Heart left ventricle (tissue), 16 donors: Measurements from ENCODE around the gene MKLN1. TPM values are rescaled to one million over a fixed set of nuclear protein-coding genes. Genes with fewer than 3 reads are reported as not detected.

Source experiments
- ATAC-seq, 4 donors: fragments of 200-7000 bp; cut with Tn5 transposase; one replicate each; pipeline ENCODE4 v1.9.1; 2020 to 2022; ENCODE audit warnings: moderate library complexity in 4 of 4, mild to moderate bottlenecking in 3 of 4, moderate number of reproducible peaks in 1 of 4
- DNase-seq, 5 donors: peaks; one replicate each; pipeline ENCODE4 v3.0.0-alpha.2; 2020
- H3K27ac ChIP-seq, 12 donors: fragments of 200-600 bp; sonication (generic) in 4 of 12; one replicate each; pipeline versions ENCODE4 v1.5.0 to v1.8.0; 2016 to 2022; ENCODE audit warnings: mild to moderate bottlenecking in 2 of 12
- H3K27me3 ChIP-seq, 9 donors: fragments of 200-600 bp; sonication (generic) in 2 of 9; one replicate each; pipeline versions ENCODE4 v1.5.1 to v1.8.0; 2016 to 2022; ENCODE audit warnings: mild to moderate bottlenecking in 3 of 9
- H3K36me3 ChIP-seq, 9 donors: fragments of 200-600 bp; sonication (generic) in 2 of 9; one replicate each; pipeline versions ENCODE4 v1.5.0 to v1.8.0; 2018 to 2022; ENCODE audit warnings: mild to moderate bottlenecking in 2 of 9
- H3K4me1 ChIP-seq, 12 donors: fragments of 200-600 bp; sonication (generic) in 4 of 12; one replicate each; pipeline versions ENCODE4 v1.5.0 to v1.8.0; 2016 to 2022; ENCODE audit warnings: mild to moderate bottlenecking in 3 of 12
- H3K4me3 ChIP-seq, 12 donors: fragments of 200-600 bp; sonication (generic) in 4 of 12; one replicate each; pipeline versions ENCODE4 v1.5.0 to v1.8.0; 2017 to 2022; ENCODE audit warnings: mild to moderate bottlenecking in 9 of 12, moderate library complexity in 4 of 12
- H3K9me3 ChIP-seq, 12 donors: fragments of 200-600 bp; sonication (generic) in 4 of 12; one replicate each; pipeline versions ENCODE4 v1.5.0 to v1.8.0; 2016 to 2022; ENCODE audit warnings: mild to moderate bottlenecking in 1 of 12
- POLR2A ChIP-seq, 2 donors: fragments of 450-650 bp; IDR thresholded peaks; one replicate each; pipeline ENCODE4 v1.6.1; 2017; ENCODE audit warnings: antibody characterized with exemption in 2 of 2, mild to moderate bottlenecking in 2 of 2, moderate library complexity in 2 of 2
- WGBS, 4 donors: extraction: QIAGEN DNeasy Blood & Tissue Kit in 2 of 4; methylation state at CpG; one replicate each; pipeline versions ENCODE4 v1.1.5 to v1.1.7; 2013 to 2018; 5-methylcytosine and 5-hydroxymethylcytosine counted together
- intact Hi-C, 10 donors: fragments of 100-400 bp; cut with DNase I; formaldehyde crosslinking; loops; one replicate each; pipeline versions ENCODE4 v1.11.1 to v1.14.2; 2022
- polyA plus RNA-seq, 2 donors: library from polyadenylated mRNA; stranded (reverse); fragments of 200-250 nt; gene quantifications; one replicate each; pipeline ENCODE4 v1.2.3, GENCODE V29; 2013
- total RNA-seq, 9 donors: library from RNA; depleted of rRNA in 2 of 9; stranded (reverse); fragments of >200 nt in 2 of 9; fragmentation: NEBNext Ultra II Directional in 3 of 9; extraction: Animal tissue kit (Norgen Biotek cat#: 25700) in 3 of 9; gene quantifications; one replicate each; pipeline versions ENCODE4 v1.1.0 to v1.2.4, GENCODE V29; 2016 to 2023
- TF ChIP-seq, protein P1 (sequence below), 12 donors: fragments of 200-600 bp; sonication (generic) in 4 of 12; IDR thresholded peaks; one replicate each; pipeline versions ENCODE4 v1.5.0 to v1.8.0; 2018 to 2022; ENCODE audit warnings: antibody characterized with exemption in 12 of 12, mild to moderate bottlenecking in 5 of 12
- donor health status: ischemic (EF 13 %, LVEDD 7.1; RV severe dilation, severe dysfunction).
- donor health status: healthy with polysubstance abuse.
- donor health status: DM: no; HTN: yes; CAD: no.
- donor health status: DM: no; HTN: no; CAD: no.
- donor health status: ischemic (EF 25% LVEDD 6.9; RV normal size, moderate dysfunction).
- donor health status: ischemic (EF 25% LVEDD 5.7; RV mildly dilated, moderate dysfunction).
- donor health status: healthy.
- donor health status: DM: yes; HTN: yes; CAD: no.
- donor health status: ischemic (EF 35%, LVEDD 5.7; RV mildly dilated, moderate dysfunction).
- donor health status: nonischemic (EF 11% LVEDD 7.7; RV severe dilation, severe dysfunction).
- donor health status: DM: yes; HTN: yes; CAD: no.
- donor health status: PGD.
- donor health status: ischemic (EF 29% LVEDD 5.4; RV normal size, mild dysfunction).
- donor health status: nonischemic (EF 23%, LVEDD 6.1; RV moderate dilation, normal function).

Gene MKLN1
- total and polyA plus RNA-seq, 11 donors, result 11.5 to 49.7 (median 37.6) TPM

- peaks cover 0 to 21% (median 5%) of the 10 kb centered on the region in 12 donors for H3K4me1 ChIP-seq
- intact Hi-C loops, result no loop called here
These were observed 60.5 kb downstream of the MKLN1 start for GRCh38 chr7:131388126-131388525.

GRCh38 chr7:131390275-131390674 is 62.6 kb downstream of the MKLN1 start:
- ATAC-seq (no peak), DNase-seq (no peak)
- intact Hi-C loops, result no loop called here
- no peaks in the 10 kb centered on the region for H3K9me3 ChIP-seq
- no peak overlapping the region for H3K4me3 ChIP-seq
- H3K27me3 ChIP-seq, result no peaks in the 10 kb centered on the region
- WGBS, 4 donors, result 92 to 98% (median 95%) methylated on average over 1 of the region's 1 CpG
- peaks cover 0 to 15% (median 7%) of the 10 kb centered on the region in 9 donors for H3K36me3 ChIP-seq
- H3K27ac ChIP-seq, result no peak overlapping the region
- no peak for TF ChIP-seq POLR2A (IDR thresholded peaks at IDR 0.05)
- TF ChIP-seq, protein P1, sequence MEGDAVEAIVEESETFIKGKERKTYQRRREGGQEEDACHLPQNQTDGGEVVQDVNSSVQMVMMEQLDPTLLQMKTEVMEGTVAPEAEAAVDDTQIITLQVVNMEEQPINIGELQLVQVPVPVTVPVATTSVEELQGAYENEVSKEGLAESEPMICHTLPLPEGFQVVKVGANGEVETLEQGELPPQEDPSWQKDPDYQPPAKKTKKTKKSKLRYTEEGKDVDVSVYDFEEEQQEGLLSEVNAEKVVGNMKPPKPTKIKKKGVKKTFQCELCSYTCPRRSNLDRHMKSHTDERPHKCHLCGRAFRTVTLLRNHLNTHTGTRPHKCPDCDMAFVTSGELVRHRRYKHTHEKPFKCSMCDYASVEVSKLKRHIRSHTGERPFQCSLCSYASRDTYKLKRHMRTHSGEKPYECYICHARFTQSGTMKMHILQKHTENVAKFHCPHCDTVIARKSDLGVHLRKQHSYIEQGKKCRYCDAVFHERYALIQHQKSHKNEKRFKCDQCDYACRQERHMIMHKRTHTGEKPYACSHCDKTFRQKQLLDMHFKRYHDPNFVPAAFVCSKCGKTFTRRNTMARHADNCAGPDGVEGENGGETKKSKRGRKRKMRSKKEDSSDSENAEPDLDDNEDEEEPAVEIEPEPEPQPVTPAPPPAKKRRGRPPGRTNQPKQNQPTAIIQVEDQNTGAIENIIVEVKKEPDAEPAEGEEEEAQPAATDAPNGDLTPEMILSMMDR (IDR thresholded peaks at IDR 0.05), result no peak
- H3K4me1 ChIP-seq, result peaks cover 0 to 3% (median 0%) of the 10 kb centered on the region in 12 donors

More at GRCh38 chr7:131388126-131388525, 60.5 kb downstream of the MKLN1 start:
- Histone ChIP-seq H3K36me3 (peaks cover 0 to 15% (median 7%) of the 10 kb centered on the region in 9 donors), H3K27ac (no peak overlapping the region), H3K4me3 (no peak overlapping the region), H3K27me3 (no peaks in the 10 kb centered on the region), H3K9me3 (no peaks in the 10 kb centered on the region)
- no peak for TF ChIP-seq POLR2A (IDR thresholded peaks at IDR 0.05)
- TF ChIP-seq, protein P1 (IDR thresholded peaks at IDR 0.05), result no peak
- no peak for ATAC-seq
- 96 to 98% (median 97%) methylated on average over 1 of the region's 1 CpG for WGBS, 4 donors
- DNase-seq, result no peak

DNA sequence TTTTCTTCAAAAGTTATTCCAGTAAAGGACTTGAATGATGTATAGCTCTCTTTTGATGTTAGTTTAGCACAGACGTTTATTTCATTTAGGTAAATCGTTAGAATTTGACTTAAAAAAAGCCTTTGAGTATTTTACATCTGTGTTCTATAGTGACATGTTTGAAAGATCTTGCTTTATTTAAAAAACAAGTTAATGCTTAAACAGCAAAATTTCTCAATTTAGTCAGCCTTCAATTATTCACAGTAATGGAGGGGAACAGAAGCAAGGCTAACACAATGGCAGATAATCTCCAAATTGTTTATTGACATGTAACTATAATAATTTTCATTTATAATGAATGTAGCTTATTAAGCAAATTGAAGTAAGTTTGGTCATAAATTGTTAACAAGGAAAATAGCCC is 63.5 kb downstream of the MKLN1 start:
- DNase-seq (no peak), ATAC-seq (no peak)
- H3K27ac ChIP-seq, result no peak overlapping the region
- no peak for TF ChIP-seq POLR2A (IDR thresholded peaks at IDR 0.05)
- TF ChIP-seq, protein P1 (IDR thresholded peaks at IDR 0.05), result no peak
- no peaks in the 10 kb centered on the region for H3K27me3 ChIP-seq
- WGBS, 4 donors, result 92 to 98% (median 97%) methylated on average over 2 of the region's 2 CpGs
- H3K4me1 ChIP-seq, result no peaks in the 10 kb centered on the region
- intact Hi-C loops, result no loop called here
- no peaks in the 10 kb centered on the region for H3K9me3 ChIP-seq
- H3K36me3 ChIP-seq, result peaks cover 0 to 15% (median 7%) of the 10 kb centered on the region in 9 donors
- no peak overlapping the region for H3K4me3 ChIP-seq

- H3K36me3 ChIP-seq, result peaks cover 0 to 51% (median 33%) of the 10 kb centered on the region in 9 donors
- 21 to 51% (median 35%) methylated on average over 1 of the region's 1 CpG for WGBS, 4 donors
These were observed 73.1 kb downstream of the MKLN1 start for GRCh38 chr7:131400681-131401176.

More at GRCh38 chr7:131400681-131401176, 73.1 kb downstream of the MKLN1 start:
- Histone ChIP-seq H3K27ac (peak overlapping the region; percentile 1 to 62 (median 36)), H3K27me3 (no peaks in the 10 kb centered on the region), H3K4me1 (peaks cover 0 to 28% (median 16%) of the 10 kb centered on the region in 12 donors), H3K9me3 (peaks cover 0 to 16% (median 8%) of the 10 kb centered on the region in 12 donors), H3K4me3 (no peak overlapping the region)
- TF ChIP-seq, protein P1 (IDR thresholded peaks at IDR 0.05), result no peak
- TF ChIP-seq POLR2A (IDR thresholded peaks at IDR 0.05), result no peak
- intact Hi-C loops, result loop anchor here in 3 of 10 donors (5.0 to 10.0 kb wide), 3 partner anchors 66 to 76 kb away; partner anchors contain the start of gene MKLN1 (in 2 of the 3)
- ATAC-seq (peak; percentile 34 to 61 (median 54)), DNase-seq (no peak)
